Esophagus squamous epithelium (tissue), 4 donors: Measurements from ENCODE around the gene DUSP2.

Experiments
- POLR2A ChIP-seq, 4 donors: fragments of 450-650 bp; IDR thresholded peaks; one replicate each; pipeline ENCODE4 v1.6.1; 2017; ENCODE audit warnings: antibody characterized with exemption in 4 of 4, mild to moderate bottlenecking in 4 of 4, moderate library complexity in 3 of 4
- TF ChIP-seq, protein P1 (sequence below), 6 experiments: fragments of 450-650 bp in 4 of 6; fragments of 200-600 bp in 2 of 6; sonication (generic) in 2 of 6; IDR thresholded peaks; one replicate each; pipeline ENCODE4 v1.5.1; 2016 to 2019; ENCODE audit warnings: antibody characterized with exemption in 6 of 6, mild to moderate bottlenecking in 4 of 6, moderate library complexity in 4 of 6

DNA sequence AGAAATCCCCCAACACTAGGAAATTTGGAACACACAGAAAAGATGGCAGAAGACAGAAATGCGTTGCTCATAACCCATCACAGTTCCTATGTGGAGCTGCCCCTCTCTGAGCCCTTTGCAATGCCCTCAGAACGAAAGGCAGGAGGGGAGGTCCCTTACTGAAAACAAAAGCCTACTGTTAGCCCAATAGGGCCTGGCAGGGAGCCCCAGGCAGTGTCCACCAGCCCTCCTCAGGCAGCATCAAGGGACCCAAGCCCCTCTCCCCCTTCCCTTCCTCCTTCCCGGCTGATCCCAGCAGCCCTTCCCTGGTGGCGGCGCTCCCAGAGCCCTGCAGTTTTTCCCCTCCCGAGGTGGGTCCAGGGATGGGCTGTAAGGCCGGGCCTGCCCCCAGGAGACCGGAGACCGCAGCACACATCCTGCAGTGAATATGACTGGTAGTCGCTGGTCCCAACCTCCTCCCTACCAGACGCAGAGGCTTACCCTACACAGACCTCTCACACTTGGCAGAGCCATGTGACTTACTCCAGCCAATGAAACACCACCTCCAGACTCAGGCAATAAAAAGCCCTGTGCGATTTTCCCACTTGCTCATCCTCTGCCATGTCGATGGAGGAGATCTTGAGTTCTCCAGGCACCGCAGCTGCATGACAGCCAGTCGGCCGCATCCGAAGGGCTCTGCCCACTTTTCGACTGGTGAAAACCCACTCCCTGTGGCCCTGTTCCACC is 19.4 kb upstream of the DUSP2 start:
- TF ChIP-seq, protein P1, sequence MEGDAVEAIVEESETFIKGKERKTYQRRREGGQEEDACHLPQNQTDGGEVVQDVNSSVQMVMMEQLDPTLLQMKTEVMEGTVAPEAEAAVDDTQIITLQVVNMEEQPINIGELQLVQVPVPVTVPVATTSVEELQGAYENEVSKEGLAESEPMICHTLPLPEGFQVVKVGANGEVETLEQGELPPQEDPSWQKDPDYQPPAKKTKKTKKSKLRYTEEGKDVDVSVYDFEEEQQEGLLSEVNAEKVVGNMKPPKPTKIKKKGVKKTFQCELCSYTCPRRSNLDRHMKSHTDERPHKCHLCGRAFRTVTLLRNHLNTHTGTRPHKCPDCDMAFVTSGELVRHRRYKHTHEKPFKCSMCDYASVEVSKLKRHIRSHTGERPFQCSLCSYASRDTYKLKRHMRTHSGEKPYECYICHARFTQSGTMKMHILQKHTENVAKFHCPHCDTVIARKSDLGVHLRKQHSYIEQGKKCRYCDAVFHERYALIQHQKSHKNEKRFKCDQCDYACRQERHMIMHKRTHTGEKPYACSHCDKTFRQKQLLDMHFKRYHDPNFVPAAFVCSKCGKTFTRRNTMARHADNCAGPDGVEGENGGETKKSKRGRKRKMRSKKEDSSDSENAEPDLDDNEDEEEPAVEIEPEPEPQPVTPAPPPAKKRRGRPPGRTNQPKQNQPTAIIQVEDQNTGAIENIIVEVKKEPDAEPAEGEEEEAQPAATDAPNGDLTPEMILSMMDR (IDR thresholded peaks at IDR 0.05), result no peak
- TF ChIP-seq POLR2A (IDR thresholded peaks at IDR 0.05), result peak in 1 of 4 donors; percentile 41
